ENCODE results near the gene CDK12. TPM values are rescaled to one million over a fixed set of nuclear protein-coding genes. Genes with fewer than 3 reads are reported as not detected.
"Not testable (repeated sequence)": the region's sequence is repeated elsewhere in the genome, so short reads cannot be mapped to it uniquely, and the experiment has no call there.

The CDK12 gene
- total and polyA plus RNA-seq, 10 of the 15 experiments (the other 5 are each of a cell fraction or from before 2014, with no cell fraction given), result 3.2 to 55.1 (median 31.9) TPM

- TF ChIP-seq ZNF24 (IDR thresholded peaks at IDR 0.05) (no peak), ETV6 (conservative IDR thresholded peaks at IDR 0.05 in 1 of 2, IDR thresholded peaks at IDR 0.05 in 1 of 2; ENCODE audit: borderline replicate concordance in 1 of 2, low read depth in 1 of 2) (no peak), NFXL1 (IDR thresholded peaks at IDR 0.05; ENCODE audit: borderline replicate concordance) (no peak), E4F1 (IDR thresholded peaks at IDR 0.05; ENCODE audit: borderline replicate concordance, partially characterized antibody) (no peak), HDGF (IDR thresholded peaks at IDR 0.05) (no peak)
Observed at GRCh38 chr17:39429600-39429999, 31.7 kb upstream of the CDK12 start (continued).

- H3K9ac ChIP-seq (ENCODE audit: control insufficient read depth, insufficient read depth, low read length); H2AFZ ChIP-seq (ENCODE audit: control insufficient read depth, low read depth, low read length); FAIRE-seq; H3K4me2 ChIP-seq (ENCODE audit: control insufficient read depth, insufficient read depth); H4K20me1 ChIP-seq (ENCODE audit: control insufficient read depth, insufficient read depth); DNase-seq (ENCODE audit: low read depth, low spot score); H3K79me2 ChIP-seq (ENCODE audit: control insufficient read depth, insufficient read depth, low read length); H3K27me3 ChIP-seq (replicated peaks in 1 of 2; ENCODE audit: control insufficient read depth in 2 of 2, insufficient read depth in 2 of 2, low read length in 1 of 2); H3K4me1 ChIP-seq (ENCODE audit: control insufficient read depth, insufficient read depth, low read length); ATAC-seq; H3K27ac ChIP-seq (ENCODE audit: control insufficient read depth, insufficient read depth); H3K9me3 ChIP-seq (replicated peaks; ENCODE audit: control insufficient read depth, insufficient read depth, low read length); BruUV-seq (replicated peaks); POLR2A ChIA-PET; RAD21 ChIA-PET (ENCODE audit: unreplicated experiment); CTCF ChIA-PET; H3K4me3 ChIP-seq; intact Hi-C loops (cut with micrococcal nuclease; ENCODE audit: unreplicated experiment): not testable (repeated sequence)
- in situ Hi-C loops (cut with MboI), result loop anchor here (25.0 kb wide), 1 partner anchor 1828 kb away; the partner anchor contains the start of gene SYNRG
- WGBS (ENCODE audit: insufficient coverage, insufficient replicate concordance, low lambda C conversion rate, missing lambda C conversion rate), result no CpG with 5 or more reads among the region's 2 CpGs
- SMC1A ChIA-PET (ENCODE audit: uncharacterized antibody, unreplicated experiment), result interaction anchor here (1.1 kb wide), 1 partner anchor 11 kb away, joined by 3 read pairs; the partner anchor contains the start of gene MED1
- H3K36me3 ChIP-seq (ENCODE audit: control insufficient read depth in 2 of 2, insufficient read depth in 2 of 2, low read length in 1 of 2), result peaks cover 2 to 23% of the 10 kb centered on the region in 2 experiments
Observed at GRCh38 chr17:39439868-39440267, 21.4 kb upstream of the CDK12 start.

All from GM12878 (cell line).